Measurements from ENCODE around the gene UMODL1.
A peak's percentile ranks its signal among the peaks of the same experiment; 100 is the strongest.

Gene UMODL1

DNA sequence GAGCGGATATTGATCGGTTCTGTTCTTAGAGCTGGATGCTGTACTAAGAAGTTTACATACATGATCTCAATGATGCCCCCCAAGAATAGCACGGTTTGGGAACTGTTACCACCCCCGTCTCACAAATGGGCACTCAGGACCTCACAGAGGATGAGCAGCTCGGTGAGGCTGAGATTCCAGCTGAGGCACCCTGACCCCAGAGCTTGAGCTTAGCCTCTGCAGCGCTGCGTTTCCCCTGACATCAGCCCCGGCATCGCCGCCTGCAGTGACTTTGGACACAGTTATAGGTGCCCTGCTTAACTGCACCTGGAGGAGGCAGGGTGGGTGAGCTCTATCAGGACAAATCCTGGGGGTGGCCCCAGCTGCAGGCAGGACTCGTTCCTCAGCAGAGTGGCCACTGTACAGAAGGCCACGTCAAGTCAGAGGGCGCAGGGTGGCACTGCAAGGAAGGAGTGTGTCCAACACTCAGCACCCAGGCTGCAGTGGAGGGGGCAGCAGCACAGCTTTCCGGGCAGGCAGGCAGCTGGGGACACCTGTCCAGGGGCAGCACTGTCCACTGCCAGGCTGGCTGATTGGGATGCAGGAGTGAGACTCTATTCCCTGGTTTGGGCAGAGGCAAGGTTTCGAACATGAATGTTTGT is 82.0 kb downstream of the UMODL1 start:
- peak; percentile 35 for DNase-seq

DNA sequence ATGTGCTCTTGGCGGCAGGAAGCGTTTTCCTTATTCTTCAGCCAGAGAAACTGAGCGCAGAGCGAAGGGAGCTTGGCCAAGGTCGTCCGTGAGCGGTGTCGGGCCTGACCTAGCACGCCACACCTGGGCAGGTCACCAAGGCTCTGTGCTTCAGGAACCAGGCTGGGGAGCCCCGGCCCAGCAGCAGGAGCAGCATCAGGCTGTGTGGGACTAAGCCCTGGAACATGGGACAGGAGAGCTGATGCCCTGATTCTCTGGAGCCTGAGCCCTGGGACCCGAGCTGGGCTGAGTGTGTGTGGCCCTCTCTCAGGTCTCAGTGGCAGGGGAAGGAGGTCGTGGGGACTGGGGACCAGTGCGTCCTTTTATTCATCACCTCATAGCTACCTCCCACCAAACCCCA is 82.6 kb downstream of the UMODL1 start:
- peak; percentile 36 for DNase-seq

DNA sequence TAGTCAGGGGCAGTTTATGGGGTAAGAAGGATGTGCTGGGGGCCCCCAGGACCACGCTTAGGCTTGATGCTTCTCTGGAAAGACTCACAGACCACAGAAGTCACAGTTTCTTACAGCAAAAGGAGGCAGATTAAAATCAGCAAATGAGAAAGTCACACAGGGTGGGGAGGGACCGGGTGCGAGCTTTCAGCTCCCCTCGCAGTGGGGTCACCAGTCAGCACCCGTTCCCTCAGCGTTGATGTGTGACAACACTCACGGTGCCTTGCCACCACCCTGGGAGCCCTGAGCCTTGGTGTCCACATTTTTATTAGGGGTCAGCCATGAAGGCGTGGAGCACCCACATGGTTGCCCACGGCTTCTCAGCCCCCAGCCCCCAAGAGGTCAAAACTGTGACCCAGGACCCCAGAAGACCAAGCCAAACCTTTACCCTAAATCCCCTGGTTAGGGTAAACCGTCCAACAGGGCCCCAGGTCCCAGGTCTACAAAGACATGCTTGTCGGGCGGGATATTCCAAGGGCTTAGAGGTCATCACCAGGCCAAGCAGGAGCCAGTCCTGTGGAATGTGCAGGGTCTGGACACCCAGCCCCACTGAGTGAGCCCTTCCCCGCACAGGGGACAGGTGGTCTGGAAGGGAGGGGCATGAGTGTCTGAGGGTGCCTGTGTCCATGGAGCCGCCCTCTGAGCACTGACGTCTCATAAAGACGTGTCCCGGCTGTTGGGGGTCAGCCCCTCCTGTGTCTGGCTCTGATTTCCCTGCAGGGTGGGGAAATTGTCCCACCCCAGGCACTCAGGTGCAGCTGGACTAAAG is 83.3 kb downstream of the UMODL1 start:
- peak; percentile 37 for DNase-seq

DNA sequence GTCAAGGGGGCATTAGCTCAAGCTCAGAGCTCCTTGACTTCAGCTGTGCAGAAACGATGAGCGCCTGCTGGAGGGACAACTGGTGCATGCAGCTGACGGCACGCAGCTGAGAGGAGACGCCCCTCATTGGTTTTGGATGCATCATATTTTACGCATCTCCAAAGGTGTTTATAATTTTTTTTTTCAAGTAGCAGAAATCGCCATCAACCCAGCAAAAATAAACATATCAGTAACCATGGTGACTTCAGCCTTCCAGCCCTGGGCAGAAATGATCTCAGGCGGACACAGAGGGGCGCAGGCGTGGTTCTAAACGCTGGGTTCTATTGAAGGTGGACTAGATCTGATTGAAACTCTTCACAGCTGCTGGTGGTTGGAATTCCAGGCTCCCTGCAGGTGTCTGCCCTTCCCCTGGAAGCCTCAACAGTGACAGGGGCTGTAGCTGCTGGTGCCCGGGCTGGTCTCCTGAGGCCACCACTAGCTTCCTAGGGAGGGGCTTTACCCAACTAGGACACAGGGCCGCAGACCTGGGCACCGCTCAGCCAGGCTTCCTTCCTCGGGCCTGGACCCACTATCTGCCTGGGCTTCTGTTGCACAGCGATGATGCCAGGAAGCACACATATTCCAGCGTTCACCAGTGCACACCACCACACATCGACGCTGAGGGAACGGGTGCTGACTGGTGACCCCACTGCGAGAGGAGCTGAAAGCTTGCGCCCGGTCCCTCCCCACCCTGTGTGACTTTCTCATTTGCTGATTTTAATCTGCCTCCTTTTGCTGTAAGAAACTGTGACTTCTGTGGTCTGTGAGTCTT is 84.1 kb downstream of the UMODL1 start:
- DNase-seq, result peak; percentile 49

DNA sequence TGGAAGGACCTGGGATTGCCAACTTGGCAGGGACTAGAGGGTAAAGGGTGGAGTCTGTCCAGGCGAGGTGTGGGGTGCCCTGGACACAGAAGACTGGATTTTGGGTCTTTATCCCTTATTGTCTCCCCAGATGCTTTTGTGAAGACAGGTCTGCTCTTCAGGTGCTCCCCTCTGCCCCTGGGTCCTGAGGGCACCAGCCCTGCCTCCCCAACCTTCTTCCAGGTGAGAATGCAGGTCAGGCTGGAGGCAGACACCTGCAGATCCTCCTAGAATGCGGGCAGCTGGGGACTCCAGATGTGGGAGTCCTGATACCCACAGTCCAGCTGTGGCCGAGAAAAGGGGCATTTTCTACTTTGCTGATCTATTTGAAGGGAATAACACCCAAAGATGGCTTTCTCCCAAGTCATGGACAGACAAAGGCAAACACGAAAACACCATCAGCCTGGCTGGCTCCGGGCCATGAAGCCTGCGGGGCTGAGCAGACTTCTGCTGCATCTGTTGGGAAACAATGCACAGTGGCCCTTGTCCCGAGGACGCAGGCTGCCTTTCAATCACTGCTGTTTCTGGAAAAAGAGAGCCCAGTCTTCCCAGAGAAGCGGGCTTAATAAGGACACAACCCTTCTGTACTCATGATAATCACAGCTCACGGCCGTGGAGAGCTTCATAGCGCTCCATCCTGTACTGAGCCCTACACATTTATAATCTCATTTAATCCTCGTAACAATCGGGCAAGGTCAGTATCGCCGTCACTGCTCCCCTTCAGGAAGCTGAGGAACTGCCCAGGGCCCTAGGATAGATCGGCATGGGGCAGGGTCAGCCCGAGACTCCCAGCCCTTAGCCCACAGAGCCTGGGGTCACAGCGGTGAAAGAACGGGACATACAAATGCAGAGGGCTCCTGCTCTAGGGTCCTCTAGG is 85.8 kb downstream of the UMODL1 start:
- peak; percentile 69 for DNase-seq

DNA sequence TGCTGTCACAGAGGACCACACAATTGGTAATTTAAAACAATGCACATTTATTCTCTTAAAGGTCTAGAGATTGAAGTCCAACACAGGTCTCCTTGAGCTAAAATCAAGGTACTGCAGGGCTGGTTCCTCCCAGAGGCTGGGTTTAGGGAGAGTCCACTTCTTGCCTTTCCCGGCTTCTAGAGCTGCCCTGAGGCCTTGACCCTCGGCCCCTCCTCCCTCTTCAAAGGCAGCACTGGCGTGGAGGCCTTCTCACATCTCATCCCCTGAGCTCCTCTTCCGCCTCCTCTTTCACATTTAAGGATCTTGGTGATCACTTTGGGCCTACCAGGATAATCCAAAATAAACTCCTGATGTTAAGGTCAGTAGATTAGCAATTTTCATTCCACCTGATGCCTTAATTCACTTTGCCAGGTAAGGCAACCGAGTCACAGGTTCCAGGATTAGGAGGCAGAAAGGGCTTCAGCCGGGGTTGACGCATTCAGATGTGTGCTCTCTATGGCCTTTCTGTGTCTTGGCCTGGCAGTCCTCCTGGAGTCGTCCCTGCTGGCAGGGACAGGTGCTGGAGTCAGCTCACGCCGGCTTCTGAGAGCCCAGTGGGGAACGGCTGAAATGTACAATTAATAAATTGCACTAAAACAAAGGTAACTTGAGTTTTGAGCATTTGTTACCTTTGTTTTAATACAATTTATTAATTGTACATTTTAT is 86.6 kb downstream of the UMODL1 start:
- DNase-seq, result peak; percentile 34

DNA sequence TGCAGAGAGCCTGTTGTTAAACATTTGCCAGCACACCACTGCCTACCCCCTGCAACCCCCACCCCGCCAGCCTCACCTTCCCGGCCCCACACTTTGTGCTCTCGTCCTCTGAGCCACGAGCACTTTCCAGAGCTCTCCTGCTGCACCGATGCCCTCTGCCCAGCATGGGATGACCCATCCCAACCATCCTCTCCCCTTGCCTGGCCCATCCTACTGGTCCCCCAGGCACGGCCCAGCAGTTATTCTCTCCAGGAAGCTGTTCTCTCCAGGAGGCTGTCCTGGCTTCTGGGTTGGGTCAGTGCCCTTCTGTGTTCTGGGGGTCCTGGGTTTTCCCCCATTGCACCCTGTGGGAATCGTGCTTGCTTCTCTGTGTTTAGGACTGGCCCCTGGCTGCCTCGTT is 87.7 kb downstream of the UMODL1 start:
- peak; percentile 20 for DNase-seq

DNA sequence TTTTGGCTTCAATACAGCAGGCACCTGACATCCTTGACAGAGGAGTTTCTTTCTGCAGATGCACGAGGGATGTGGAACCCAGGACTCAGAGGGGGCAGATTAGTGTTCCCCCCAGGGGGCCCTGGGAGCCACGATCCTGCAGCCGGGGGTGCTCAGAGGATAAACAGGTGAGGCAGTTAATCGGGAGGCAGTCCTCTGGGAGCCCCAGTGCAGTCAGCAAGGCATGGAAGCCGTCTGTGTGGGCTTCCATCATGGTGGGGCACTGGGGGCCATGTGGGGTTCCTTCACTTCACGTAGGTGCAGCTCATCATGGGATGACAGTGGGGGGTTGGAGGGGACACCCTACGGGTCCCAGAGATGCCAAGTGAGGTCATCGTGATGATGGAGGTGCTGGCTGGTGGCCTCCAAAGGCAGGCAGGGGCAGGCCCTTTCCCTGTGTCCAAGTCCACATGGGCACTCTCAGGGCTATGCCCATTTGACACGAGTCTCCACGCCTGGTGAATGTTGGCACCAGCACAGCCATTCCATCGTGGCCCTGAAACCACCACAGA is 88.5 kb downstream of the UMODL1 start:
- DNase-seq, result peak; percentile 27

DNA sequence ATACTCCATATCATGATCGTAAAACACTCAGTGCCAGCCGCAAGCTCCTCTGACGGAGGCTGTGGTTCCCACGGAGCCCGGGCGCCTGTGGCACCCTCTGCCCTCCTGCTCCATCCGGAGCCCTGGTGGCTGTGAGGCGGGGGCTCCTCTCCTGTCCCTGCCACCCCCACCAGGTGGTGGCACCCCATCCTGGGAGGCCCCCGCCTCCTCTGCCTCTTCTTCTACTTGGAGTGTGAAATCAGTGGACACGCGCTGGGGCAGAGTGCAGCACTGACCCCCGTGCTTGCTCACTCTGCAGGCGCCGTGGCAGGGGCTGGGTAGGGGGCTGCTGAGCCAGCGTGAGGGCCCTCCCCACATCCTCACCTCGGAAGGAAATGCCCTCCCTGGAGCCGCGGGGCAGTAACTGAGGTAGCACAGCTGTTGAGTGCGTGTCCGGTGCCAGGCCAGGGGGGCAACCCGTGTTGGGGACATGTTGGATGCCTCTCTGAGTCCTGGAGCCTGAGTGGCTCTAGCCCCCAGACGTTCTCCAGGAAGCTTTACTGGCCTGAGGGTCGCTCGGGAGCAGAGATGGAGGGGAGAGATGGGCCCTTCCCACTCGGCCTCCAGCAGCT is 89.1 kb downstream of the UMODL1 start:
- DNase-seq, result no peak

DNA sequence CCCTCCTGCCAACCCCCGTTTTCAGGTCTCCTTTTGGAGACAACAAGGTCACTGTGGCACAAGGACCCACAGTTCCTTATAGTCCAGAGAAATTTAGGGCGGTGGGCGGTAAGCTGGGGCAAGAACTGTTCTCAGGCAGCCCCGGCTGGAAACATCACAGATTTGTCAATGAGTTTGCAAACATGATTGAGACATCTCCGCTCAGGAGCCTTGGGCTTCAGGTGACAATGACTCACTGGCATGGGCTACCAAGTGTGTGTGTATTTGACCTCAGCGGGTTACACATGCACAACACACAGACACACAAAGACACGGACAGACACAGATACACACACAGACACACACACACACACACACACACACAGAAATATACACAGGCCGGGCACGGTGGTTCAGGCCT is 89.6 kb downstream of the UMODL1 start:
- DNase-seq, result peak; percentile 31

DNA sequence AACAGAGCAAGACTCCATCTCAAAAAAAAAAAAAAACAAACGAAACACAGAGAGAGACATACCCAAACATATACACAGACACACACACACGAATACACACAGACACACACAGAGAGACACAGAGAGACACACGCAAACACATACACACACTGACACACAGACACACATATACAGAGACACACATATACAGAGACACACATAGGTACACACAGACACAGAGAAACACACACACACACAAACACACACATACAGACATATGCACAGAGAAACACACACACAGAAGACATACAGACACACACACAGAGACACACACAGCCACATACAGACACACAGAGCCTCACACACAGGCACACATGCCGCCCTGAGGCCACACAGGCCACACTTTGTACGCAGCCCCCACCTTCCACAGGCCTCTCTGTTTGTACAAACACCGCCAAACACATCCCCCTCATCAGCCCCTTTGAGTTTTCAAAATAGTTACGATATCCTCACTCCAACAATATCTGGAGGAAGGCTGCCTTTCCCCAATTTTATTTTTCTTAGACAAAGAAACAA is 90.4 kb downstream of the UMODL1 start:
- peak; percentile 25 for DNase-seq

DNA sequence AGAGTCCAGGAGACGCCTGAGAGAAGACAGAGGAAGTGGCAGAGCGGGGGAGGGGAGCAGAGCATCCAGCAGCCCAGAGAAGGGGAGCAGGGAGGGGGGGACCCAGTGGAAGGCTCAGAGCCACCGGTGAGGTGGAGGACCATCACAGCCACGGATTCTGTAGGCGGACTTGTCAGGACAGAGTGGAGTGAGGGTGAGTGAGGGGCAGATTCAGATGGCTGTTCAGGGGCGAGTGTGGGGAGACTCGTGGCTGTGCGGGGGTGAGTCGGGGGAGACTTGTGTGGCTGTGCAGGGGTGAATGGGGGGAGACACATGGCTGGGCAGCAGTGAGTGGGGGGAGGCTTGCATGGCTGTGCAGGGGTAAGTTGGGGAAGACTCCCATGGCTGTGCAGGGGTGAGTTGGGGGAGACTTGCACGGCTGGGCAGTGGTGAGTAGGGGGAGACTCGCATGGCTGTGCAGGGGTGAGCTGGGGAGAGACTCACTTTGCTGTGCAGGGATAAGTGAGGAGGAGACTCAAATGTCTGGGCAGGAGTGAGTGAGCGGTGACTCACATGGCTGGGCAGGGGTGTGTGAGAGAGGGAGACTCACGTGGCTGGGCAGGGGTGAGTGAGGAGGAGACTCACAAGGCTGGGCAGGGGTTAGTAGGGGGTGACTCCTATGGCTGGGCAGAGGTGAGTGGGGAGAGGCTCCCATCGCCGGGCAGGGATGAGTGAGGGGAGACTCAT is 91.0 kb downstream of the UMODL1 start:
- DNase-seq, result peak; percentile 39

DNA sequence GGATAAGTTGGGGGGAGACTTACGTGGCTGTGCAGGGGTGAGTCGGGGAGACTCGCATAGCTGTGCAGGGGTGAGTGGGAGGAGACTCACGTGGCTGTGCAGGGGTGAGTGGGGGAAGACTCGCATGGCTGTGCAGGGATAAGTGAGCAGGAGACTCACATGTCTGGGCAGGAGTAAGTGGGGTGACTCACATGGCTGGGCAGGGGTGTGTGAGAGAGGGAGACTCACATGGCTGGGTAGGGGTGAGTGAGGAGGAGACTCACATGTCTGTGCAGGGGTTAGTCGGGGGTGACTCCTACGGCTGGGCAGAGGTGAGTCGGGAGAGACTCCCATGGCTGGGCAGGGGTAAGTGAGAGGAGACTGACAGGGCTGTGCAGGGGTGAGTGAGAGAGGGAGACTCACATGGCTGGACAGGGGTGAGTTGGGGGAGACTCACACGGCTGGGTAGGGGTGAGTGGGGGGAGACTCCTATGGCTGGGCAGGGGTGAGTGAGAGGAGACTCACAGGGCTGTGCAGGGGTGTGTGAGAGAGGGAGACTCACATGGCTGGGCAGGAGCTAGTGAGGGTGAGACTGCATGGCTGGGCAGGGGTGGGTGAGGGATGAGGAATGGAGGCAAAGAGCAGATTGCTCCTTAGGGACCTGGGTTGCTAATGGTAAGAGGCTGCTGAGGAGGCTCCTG is 91.9 kb downstream of the UMODL1 start:
- DNase-seq, result peak; percentile 25

DNA sequence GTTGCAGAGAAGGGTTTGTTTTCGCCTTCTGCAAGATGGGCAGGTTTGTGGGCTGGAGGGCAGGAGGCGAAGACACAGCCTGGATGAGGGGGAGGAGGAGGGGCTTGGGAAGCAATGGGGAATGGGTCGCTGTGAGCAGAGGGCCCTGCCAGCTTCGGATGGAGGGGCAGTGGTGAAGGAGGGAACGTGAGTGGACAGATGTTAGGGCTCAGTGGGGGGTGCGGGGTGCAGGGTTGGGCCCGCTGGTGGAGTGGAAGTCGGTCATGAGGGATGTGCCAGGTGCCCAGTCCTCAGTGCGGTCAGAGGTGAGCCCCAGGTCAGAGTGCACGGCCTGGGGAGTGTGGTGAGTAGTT is 92.4 kb downstream of the UMODL1 start:
- peak; percentile 36 for DNase-seq

DNA sequence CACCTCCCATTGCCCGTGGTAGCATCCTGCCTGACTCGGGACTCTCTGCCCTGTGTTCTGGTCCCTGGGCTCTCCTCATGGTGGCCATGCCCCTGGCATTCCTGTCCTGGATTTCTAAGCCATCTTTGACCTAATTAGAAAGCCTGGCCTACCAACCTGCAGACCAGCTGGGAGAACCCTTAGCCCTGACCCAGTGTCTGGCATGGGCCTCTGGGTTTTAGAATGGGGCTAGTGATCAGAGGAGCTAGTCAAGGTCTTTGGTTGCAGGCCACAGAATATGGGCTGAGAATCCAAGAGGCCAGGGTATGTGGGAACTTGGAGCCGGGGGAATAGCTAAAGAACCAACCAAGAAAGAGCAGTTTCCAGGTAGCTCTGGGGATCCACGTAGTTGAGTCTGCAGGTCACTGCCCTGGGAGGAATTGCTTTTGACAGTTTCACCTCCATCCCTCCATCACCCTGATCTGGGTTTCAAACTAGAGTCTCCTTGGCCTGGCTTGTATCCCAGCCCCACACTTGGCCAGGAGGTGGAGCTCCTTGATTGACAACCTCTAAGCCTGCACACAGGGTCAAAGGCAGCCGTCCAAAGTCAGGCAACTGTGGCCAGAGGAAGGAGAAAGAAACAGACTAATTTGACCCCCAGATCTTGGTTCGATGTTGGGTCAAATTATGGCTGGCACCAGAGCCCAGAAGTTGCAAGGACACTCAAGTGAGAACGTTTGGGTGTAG is 93.1 kb downstream of the UMODL1 start:
- DNase-seq, result peak; percentile 61

DNA sequence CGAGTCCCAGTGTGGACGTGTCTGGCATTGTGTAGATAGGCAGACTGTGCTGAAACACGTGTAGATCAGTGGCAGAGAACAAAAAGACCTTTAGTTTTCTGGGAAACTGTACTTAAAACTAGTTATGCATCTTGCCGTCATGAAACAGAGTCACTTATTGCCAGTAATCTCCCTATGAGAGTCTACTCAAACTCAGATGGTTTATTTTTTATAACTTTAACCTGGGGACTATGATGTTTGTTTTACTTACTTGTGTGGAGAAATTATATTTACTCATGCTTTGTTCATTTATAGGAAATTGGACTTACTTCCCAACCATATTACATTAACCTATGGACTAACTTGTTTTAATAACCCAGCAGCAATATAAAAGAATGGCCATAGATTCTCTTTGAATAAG is 93.7 kb downstream of the UMODL1 start:
- DNase-seq, result no peak

DNA sequence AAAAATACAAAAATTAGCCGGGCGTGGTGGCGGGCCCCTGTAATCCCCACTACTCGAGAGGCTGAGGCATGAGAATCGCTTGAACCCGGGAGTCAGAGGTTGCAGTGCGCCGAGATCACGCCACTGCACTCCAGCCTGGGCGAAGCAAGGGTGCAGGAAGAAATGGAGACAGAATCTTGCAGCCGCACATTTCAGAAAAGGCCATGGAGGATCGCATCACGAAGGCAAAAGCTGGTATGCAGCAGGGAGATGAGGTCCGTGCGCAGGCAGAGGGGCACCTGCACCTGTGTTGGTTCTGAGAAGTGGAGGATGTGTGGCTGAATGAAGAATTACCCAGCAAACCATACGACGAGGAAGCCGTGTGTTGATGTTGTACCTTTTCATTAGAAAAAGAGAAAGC is 94.8 kb downstream of the UMODL1 start:
- DNase-seq, result peak; percentile 30

DNA sequence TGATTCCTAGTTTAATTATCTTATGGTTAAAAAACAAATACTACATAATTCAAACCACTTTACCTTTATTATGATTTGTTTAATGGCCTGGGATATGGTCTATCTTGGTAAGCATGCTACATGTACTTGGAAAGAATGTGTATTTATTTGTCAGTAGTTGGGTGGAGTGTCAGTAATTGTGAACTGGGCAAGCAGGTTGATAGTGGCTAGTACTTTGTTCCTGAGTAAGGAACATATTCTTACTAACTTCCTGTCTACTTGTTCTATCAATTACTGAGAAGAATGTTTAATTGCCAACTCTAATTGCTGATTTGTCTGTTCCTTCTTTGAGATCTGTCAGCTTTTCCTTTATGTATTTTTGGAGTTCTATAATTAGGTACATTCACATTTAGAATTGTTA is 98.6 kb downstream of the UMODL1 start:
- DNase-seq, result no peak

All from right forelimb (tissue), 1 donor.